K562 (cell line): ENCODE data around the gene DUS1L. TPM values are rescaled to one million over a fixed set of nuclear protein-coding genes. Genes with fewer than 3 reads are reported as not detected.

Experiments used
- ATAC-seq: fragments of 200-7000 bp; cut with Tn5 transposase; 3 replicates; pipeline ENCODE4 v1.9.1; 2020; ENCODE audit warnings: moderate library complexity
- Bru-seq: library from RNA; stranded (reverse); fragments of 400-500 nt; gene quantifications from one replicate; lab custom pipeline; 2021; lab: Mats Ljungman, UMichigan
- BruChase-seq, 2 experiments: library from RNA; stranded (reverse); fragments of 400-500 nt; gene quantifications; one replicate each; lab custom pipeline; 2021; lab: Mats Ljungman, UMichigan
- BruUV-seq: library from RNA; stranded (reverse); fragments of 400-500 nt; replicated peaks from 2 replicates; lab custom pipeline; 2021; lab: Mats Ljungman, UMichigan
- CTCF ChIA-PET: fragments of 300-600 bp; formaldehyde crosslinking; extraction: SDS; loops from one replicate; lab custom pipeline; 2021; ENCODE audit warnings: low intra/inter-chr PET ratio; lab: Yijun Ruan, JAX
- POLR2A ChIA-PET: fragments of 300-600, 350-650 bp; sonication (Branson Sonifier 250); formaldehyde crosslinking; extraction: SDS; loops from one replicate; lab custom pipeline; 2021; ENCODE audit warnings: antibody characterized with exemption, inconsistent platforms; lab: Yijun Ruan, JAX
- DNase-seq, 4 experiments: peaks; one replicate each; pipeline versions ENCODE4 v3.0.0 to v3.0.0-alpha.2; 2011 to 2018; ENCODE audit warnings: low spot score in 3 of 4, mixed read lengths in 3 of 4; ENCODE audit errors: extremely low read depth in 1 of 4
- FAIRE-seq: peaks from 2 replicates; lab custom pipeline; 2011; peaks lifted over from hg19 to GRCh38; lab: Jason Lieb, UNC
- H2AFZ ChIP-seq: 2 replicates; pipeline ENCODE4 v1.6.0; 2011; ENCODE audit warnings: low read depth, low read length, control low read depth, inconsistent platforms
- H3K27ac ChIP-seq: fragments of 200-600 bp; 3 replicates; pipeline ENCODE4 v1.8.0; 2011; ENCODE audit warnings: low read depth, mild to moderate bottlenecking, control low read depth, inconsistent platforms, low read length, moderate library complexity, mixed read lengths; ENCODE audit errors: extremely low read depth
- H3K27me3 ChIP-seq, 2 experiments: fragments of 300-600 bp in 1 of 2; 2 replicates in 1 of 2; 3 replicates in 1 of 2; pipeline versions ENCODE4 v1.6.0 to v1.8.0; 2011; ENCODE audit warnings: inconsistent platforms in 2 of 2, low read length in 2 of 2, mild to moderate bottlenecking in 1 of 2, mixed read lengths in 1 of 2, moderate library complexity in 1 of 2; ENCODE audit not compliant: control insufficient read depth in 2 of 2, insufficient read depth in 2 of 2
- H3K36me3 ChIP-seq: fragments of 300-600 bp; 3 replicates; pipeline ENCODE4 v1.8.0; 2011; ENCODE audit warnings: mild to moderate bottlenecking, low read length, inconsistent platforms; ENCODE audit not compliant: control insufficient read depth, insufficient read depth
- H3K4me1 ChIP-seq, 2 experiments: fragments of 200-600 bp in 1 of 2; replicated peaks in 1 of 2; 2 replicates in 1 of 2; 3 replicates in 1 of 2; pipeline versions ENCODE4 v1.5.1 to v1.8.0; 2011; ENCODE audit warnings: inconsistent platforms in 2 of 2, low read length in 2 of 2, mild to moderate bottlenecking in 1 of 2, mixed read lengths in 1 of 2, moderate library complexity in 1 of 2; ENCODE audit not compliant: control insufficient read depth in 2 of 2, insufficient read depth in 2 of 2
- H3K4me2 ChIP-seq: 2 replicates; pipeline ENCODE4 v1.6.1; 2011; ENCODE audit warnings: low read length, control low read depth, inconsistent platforms, mixed read lengths; ENCODE audit not compliant: insufficient read depth
- H3K4me3 ChIP-seq: fragments of 200-600 bp; sonication (generic), shearing (Covaris generic); 2 replicates; pipeline ENCODE4 v1.5.1; 2016; ENCODE audit warnings: control low read depth, inconsistent platforms
- H3K79me2 ChIP-seq: fragments of 200-600 bp; 3 replicates; pipeline ENCODE4 v1.8.0; 2011; ENCODE audit warnings: low read length, inconsistent platforms; ENCODE audit not compliant: control insufficient read depth, insufficient read depth
- H3K9ac ChIP-seq, 2 experiments: 2 replicates each; pipeline versions ENCODE4 v1.6.0 to v1.6.1; 2011; ENCODE audit warnings: low read depth in 2 of 2, low read length in 2 of 2, control low read depth in 1 of 2, inconsistent platforms in 1 of 2, mild to moderate bottlenecking in 1 of 2, mixed read lengths in 1 of 2; ENCODE audit not compliant: insufficient read depth in 1 of 2
- H3K9me1 ChIP-seq: one replicate; pipeline ENCODE4 v1.6.0; 2011; ENCODE audit warnings: inconsistent platforms, mild to moderate bottlenecking, low read length, moderate library complexity; ENCODE audit not compliant: control insufficient read depth, insufficient read depth
- H3K9me3 ChIP-seq: replicated peaks from 2 replicates; pipeline ENCODE4 v1.5.1; 2011; ENCODE audit warnings: low read depth, low read length, inconsistent platforms; ENCODE audit not compliant: control insufficient read depth, insufficient read depth
- H4K20me1 ChIP-seq: replicated peaks from 2 replicates; pipeline ENCODE4 v1.6.1; 2011; ENCODE audit warnings: low read length, inconsistent platforms, mixed read lengths; ENCODE audit not compliant: control insufficient read depth, insufficient read depth
- E2F6 ChIP-seq, 2 experiments: IDR thresholded peaks; 2 replicates each; pipeline ENCODE4 v1.6.1; 2011; ENCODE audit warnings: borderline replicate concordance in 1 of 2, control low read depth in 1 of 2, low read depth in 1 of 2, low read length in 1 of 2, mild to moderate bottlenecking in 1 of 2, mixed read lengths in 1 of 2, moderate library complexity in 1 of 2; ENCODE audit not compliant: insufficient read depth in 1 of 2, insufficient read length in 1 of 2, poor library complexity in 1 of 2, severe bottlenecking in 1 of 2; ENCODE audit errors: extremely low read depth in 1 of 2
- NKRF ChIP-seq: fragments of 450-650 bp; IDR thresholded peaks from 2 replicates; pipeline ENCODE4 v1.6.1; 2016; ENCODE audit warnings: borderline replicate concordance
- SAP30 ChIP-seq: fragments of 200-600 bp; sonication (generic); IDR thresholded peaks from 2 replicates; pipeline ENCODE4 v1.6.1; 2012; ENCODE audit warnings: borderline replicate concordance, low read depth, mild to moderate bottlenecking, moderate library complexity, low read length, control low read depth, inconsistent platforms; ENCODE audit not compliant: insufficient read depth, poor library complexity, severe bottlenecking
- SOX6 ChIP-seq: fragments of 450-650 bp; IDR thresholded peaks from 2 replicates; pipeline ENCODE4 v1.6.1; 2014; ENCODE audit warnings: mild to moderate bottlenecking
- UBTF ChIP-seq, 2 experiments: IDR thresholded peaks; 2 replicates each; pipeline ENCODE4 v1.6.1; 2012; ENCODE audit warnings: improper control_type of control experiment in 2 of 2, low read depth in 2 of 2, low read length in 2 of 2, borderline replicate concordance in 1 of 2
- XRCC4 ChIP-seq: IDR thresholded peaks from one replicate; pipeline ENCODE4 v1.6.1; 2011; ENCODE audit not compliant: insufficient read depth, insufficient read length; ENCODE audit errors: extremely low read depth
- ZKSCAN3 ChIP-seq: fragments of 250-450 bp; sonication (Bioruptor Pico); IDR thresholded peaks from 2 replicates; pipeline ENCODE4 v1.4.0; 2020
- WGBS: fragments of 100-300 bp; shearing (Covaris generic); methylation state at CpG from one replicate; pipeline ENCODE4 v1.1.6; 2016; ENCODE audit warnings: low coverage, mixed read lengths; ENCODE audit not compliant: insufficient coverage; ENCODE audit errors: missing lambda C conversion rate; 5-methylcytosine and 5-hydroxymethylcytosine counted together
- in situ Hi-C: fragments of 300-500 bp; cut with MboI; formaldehyde crosslinking; loops from 4 replicates; pipeline ENCODE4 v1.15.0; 2018; ENCODE audit warnings: inconsistent platforms, mixed read lengths
- intact Hi-C: fragments of 100-400 bp; cut with micrococcal nuclease; formaldehyde crosslinking; loops from 2 replicates; pipeline ENCODE4 v1.14.2; 2022
- long read RNA-seq, 3 experiments: library from polyadenylated mRNA in 2 of 3; library from RNA in 1 of 3; unstranded in 2 of 3; stranded (forward) in 1 of 3; transcript quantifications; one replicate each; pipeline ENCODE4 v2.0.0, GENCODE V29; 2019 to 2022
- polyA minus RNA-seq, 3 experiments: library from RNA; depleted of rRNA, polyadenylated mRNA; stranded (reverse); fragments of >200 nt; gene quantifications; 2 replicates each; pipeline ENCODE4 v1.2.3, GENCODE V29; 2011
- polyA plus RNA-seq, 8 experiments: library from polyadenylated mRNA; depleted of rRNA in 4 of 8; stranded (reverse) in 5 of 8; unstranded in 3 of 8; fragments of >200 nt; fragmentation: Nextera tagmentation in 2 of 8; fragmentation: Illumina TruSeq in 1 of 8; extraction: Ambion mirVana in 2 of 8; extraction: Trizol in 1 of 8; gene quantifications; 2 replicates each; pipeline versions ENCODE4 v1.2.1 to v1.2.3, GENCODE V29; 2011 to 2014; ENCODE audit warnings: inconsistent platforms in 1 of 8, missing spikeins in 1 of 8
- total RNA-seq, 7 experiments: library from RNA; depleted of rRNA in 6 of 7; stranded (reverse); fragments of >200 nt in 6 of 7; fragmentation: Illumina TruSeq in 2 of 7; extraction: Trizol in 2 of 7; gene quantifications; 2 replicates each; pipeline versions ENCODE4 v1.2.1 to v1.2.3, GENCODE V29; 2011 to 2021; ENCODE audit warnings: low replicate concordance in 1 of 7

DUS1L gene
- 125 and 499 TPM in 2 replicates for total RNA-seq (2011; cell fraction: chromatin; rRNA removed; ENCODE audit: low replicate concordance)
- 452 and 491 TPM in 2 replicates for total RNA-seq (2011; cell fraction: nucleolus; rRNA removed)
- 177 and 203 TPM in 2 replicates for total RNA-seq (2011; cell fraction: nucleoplasm; rRNA removed)
- total RNA-seq (2014; rRNA removed) (203 and 249 TPM in 2 replicates), total RNA-seq (2014; rRNA removed; fragmentation: Illumina TruSeq; extraction: Trizol) (45.0 and 57.5 TPM in 2 replicates), total RNA-seq (2015; rRNA removed; fragmentation: Illumina TruSeq; extraction: Trizol) (83.1 and 83.9 TPM in 2 replicates), total RNA-seq (2021) (193 and 209 TPM in 2 replicates), polyA plus RNA-seq (2011; rRNA removed) (60.1 and 77.0 TPM in 2 replicates), polyA plus RNA-seq (2014; fragmentation: Illumina TruSeq; extraction: Trizol) (97.2 and 99.8 TPM in 2 replicates), polyA plus RNA-seq (2014; fragmentation: Nextera tagmentation; extraction: Ambion mirVana) (10 to 100 TPM in 1 of 2 experiments, 1 to 10 TPM in 1; 7.8 to 11.3 TPM), polyA plus RNA-seq (2014; rRNA removed) (201 and 210 TPM in 2 replicates), polyA minus RNA-seq (2011; rRNA and poly(A)+ RNA removed) (17.2 and 22.2 TPM in 2 replicates), Bru-seq, nascent RNA (percentile 79 among the genes with signal in this experiment), BruChase-seq, experiment 1, labeled RNA remaining after a 2-hour chase (percentile 72 among the genes with signal in this experiment), BruChase-seq, experiment 2, labeled RNA remaining after a 6-hour chase (percentile 78 among the genes with signal in this experiment)
- polyA plus RNA-seq (2011; cell fraction: cytosol; rRNA removed): 62.4 and 118 TPM in 2 replicates
- 712 and 945 TPM in 2 replicates for polyA plus RNA-seq (2011; cell fraction: nucleus; rRNA removed)
- 123 and 178 TPM in 2 replicates for polyA plus RNA-seq (2012)
- polyA minus RNA-seq (2011; cell fraction: cytosol; rRNA and poly(A)+ RNA removed): 54.0 and 54.3 TPM in 2 replicates
- polyA minus RNA-seq (2011; cell fraction: nucleus; rRNA and poly(A)+ RNA removed): 179 and 184 TPM in 2 replicates
- long read RNA-seq, experiment 1, transcript DUS1L-212 (4 exons, 657 nt): major isoform, 11 of 1,036 reads
- long read RNA-seq, experiment 1, transcript DUS1L-201 (14 exons, 2,068 nt): minor isoform, 7 of 1,036 reads
- long read RNA-seq, experiment 1, partial matches to known transcripts: 158 of 1,036 reads
- long read RNA-seq, experiment 1, other reads (novel, unspliced or antisense): 857 of 1,036 reads
- long read RNA-seq, experiment 2, transcript DUS1L-212 (4 exons, 657 nt): major isoform, 12 of 213 reads
- long read RNA-seq, experiment 2, partial matches to known transcripts: 37 of 213 reads
- long read RNA-seq, experiment 2, other reads (novel, unspliced or antisense): 162 of 213 reads
- long read RNA-seq, experiment 3, partial matches to known transcripts: 6 of 9 reads
- long read RNA-seq, experiment 3, other reads (novel, unspliced or antisense): 3 of 9 reads

GRCh38 chr17:82065638-82066303, at the start of gene DUS1L:
Gene DUS1L (minus strand): TSS chr17:82065804. CDS start chr17:82065059, 745 bp downstream.
- H3K79me2 ChIP-seq: peaks cover 28% of the 10 kb centered on the region
- H4K20me1 ChIP-seq: no peaks in the 10 kb centered on the region
- peak within 1 kb of the TSS; percentile 99 for H2AFZ ChIP-seq
- no peaks in the 10 kb centered on the region for H3K9me3 ChIP-seq
- DNase-seq (peak; percentile 76 to 91 (median 89)), FAIRE-seq (no peak), ATAC-seq (peak; percentile 81)
- in situ Hi-C loops: no loop called here
- intact Hi-C loops: no loop called here
- peak within 1 kb of the TSS; percentile 87 for H3K27ac ChIP-seq
- peaks cover 3 to 54% of the 10 kb centered on the region in 2 experiments; a peak in 3 of 5 replicates for H3K4me1 ChIP-seq
- ChIA-PET CTCF (no interaction called here), POLR2A (interaction anchor here (1.0 to 3.9 kb wide), 4 partner anchors 11 to 33 kb away, joined by 3 to 24 read pairs (median 5); partner anchors contain the start of gene FASN)
- H3K4me3 ChIP-seq: peak within 1 kb of the TSS; percentile 99
- TSS peak; percentile 97 for BruUV-seq
- peak within 1 kb of the TSS; percentile 98 to 100 for H3K9ac ChIP-seq
- peaks cover 37% of the 10 kb centered on the region; the same call in 2 of the 3 replicates for H3K36me3 ChIP-seq
- H3K9me1 ChIP-seq: no peaks in the 10 kb centered on the region
- 27% methylated on average over 59 of the region's 88 CpGs for WGBS
- no peaks in the 10 kb centered on the region for H3K27me3 ChIP-seq
- H3K4me2 ChIP-seq: peak within 1 kb of the TSS; percentile 91
- TF ChIP-seq XRCC4: no peak
- peak; percentile 51 to 71; a peak in 2 of 4 replicates for TF ChIP-seq UBTF (IDR thresholded peaks at IDR 0.05; ENCODE audit: borderline replicate concordance in 1 of 2, low read depth in 2 of 2, low read length in 2 of 2)
- TF ChIP-seq SAP30: peak; percentile 13
- no peak for TF ChIP-seq NKRF
- TF ChIP-seq ZKSCAN3 (CRISPR knock-in tag): no peak
- TF ChIP-seq E2F6 (IDR thresholded peaks at IDR 0.05; ENCODE audit: borderline replicate concordance in 1 of 2, extremely low read depth in 1 of 2, insufficient read depth in 1 of 2, insufficient read length in 1 of 2, low read depth in 1 of 2, low read length in 1 of 2, poor library complexity in 1 of 2, severe bottlenecking in 1 of 2): peak in 1 of 2 experiments; percentile 70
- TF ChIP-seq SOX6: peak; percentile 59; the same call in 1 of the 2 replicates
